Esophagus muscularis mucosa (tissue), 4 donors: ENCODE data around the gene DPYSL3. TPM values are rescaled to one million over a fixed set of nuclear protein-coding genes. Genes with fewer than 3 reads are reported as not detected.

Source experiments
- DNase-seq: peaks from one replicate; pipeline ENCODE4 v3.0.0-alpha.2; 2017; ENCODE audit errors: extremely low spot score
- H3K27ac ChIP-seq, 4 donors: fragments of 200-600 bp; sonication (generic); replicated peaks in 1 of 4; 1 replicate in 3 of 4; 2 replicates in 1 of 4; pipeline ENCODE4 v1.5.1; 2016 to 2019; ENCODE audit warnings: mild to moderate bottlenecking in 1 of 4
- H3K27me3 ChIP-seq, 4 donors: fragments of 200-600 bp; sonication (generic); one replicate each; pipeline versions ENCODE4 v1.5.1 to v1.6.0; 2016 to 2019
- H3K36me3 ChIP-seq, 4 donors: fragments of 200-600 bp; sonication (generic); one replicate each; pipeline ENCODE4 v1.5.1; 2016 to 2019
- H3K4me1 ChIP-seq, 4 donors: fragments of 200-600 bp; sonication (generic); one replicate each; pipeline ENCODE4 v1.5.1; 2016 to 2019
- H3K4me3 ChIP-seq, 4 donors: fragments of 200-600 bp; sonication (generic); 1 replicate in 2 of 4; 2 replicates in 2 of 4; pipeline ENCODE4 v1.5.1; 2016 to 2019; ENCODE audit warnings: mild to moderate bottlenecking in 4 of 4, moderate library complexity in 1 of 4
- H3K9me3 ChIP-seq, 4 donors: fragments of 200-600 bp; sonication (generic); 1 replicate in 3 of 4; 2 replicates in 1 of 4; pipeline ENCODE4 v1.5.1; 2016 to 2019
- CTCF ChIP-seq, 3 experiments: fragments of 200-600 bp in 2 of 3; fragments of 450-650 bp in 1 of 3; sonication (generic) in 2 of 3; IDR thresholded peaks; one replicate each; pipeline ENCODE4 v1.5.1; 2017 to 2019; ENCODE audit warnings: antibody characterized with exemption in 3 of 3, mild to moderate bottlenecking in 2 of 3, moderate library complexity in 1 of 3
- EP300 ChIP-seq: sonication (generic); formaldehyde crosslinking; IDR thresholded peaks from one replicate; pipeline ENCODE4 v1.6.1; 2017; ENCODE audit warnings: antibody characterized with exemption
- POLR2A ChIP-seq: fragments of 450-650 bp; IDR thresholded peaks from one replicate; pipeline ENCODE4 v1.6.1; 2017; ENCODE audit warnings: antibody characterized with exemption, moderate library complexity, mild to moderate bottlenecking, low read depth
- POLR2AphosphoS5 ChIP-seq, 2 donors: sonication (generic); formaldehyde crosslinking; IDR thresholded peaks; one replicate each; pipeline ENCODE4 v1.6.1; 2017; ENCODE audit warnings: antibody characterized with exemption in 2 of 2
- WGBS: methylation state at CpG from one replicate; pipeline ENCODE4 v1.1.5; 2018; 5-methylcytosine and 5-hydroxymethylcytosine counted together
- intact Hi-C: fragments of 100-400 bp; cut with DNase I; formaldehyde crosslinking; loops from one replicate; pipeline ENCODE4 v1.15.1; 2023
- total RNA-seq, 4 donors: library from RNA; depleted of rRNA; stranded (reverse); fragments of >200 nt; gene quantifications; one replicate each; pipeline versions ENCODE4 v1.1.0 to v1.2.1, GENCODE V29; 2016

DPYSL3 gene
- 100 to 1,000 TPM; 295 to 449 (median 378) TPM for total RNA-seq

GRCh38 chr5:147509710-147510651 lies at the start of gene DPYSL3:
DPYSL3 (minus strand) TSS chr5:147510068; CDS start chr5:147509858, 210 bp downstream.
- Histone ChIP-seq H3K36me3 (no peaks in the 10 kb centered on the region), H3K4me1 (peaks cover 4 to 34% (median 32%) of the 10 kb centered on the region in 4 donors), H3K27me3 (no peaks in the 10 kb centered on the region), H3K4me3 (peak within 1 kb of the TSS; percentile 67 to 94 (median 86)), H3K9me3 (no peaks in the 10 kb centered on the region), H3K27ac (peak within 1 kb of the TSS; percentile 90 to 98 (median 92))
- intact Hi-C loops = loop anchor here (2.0 to 5.0 kb wide), 3 partner anchors 49 to 108 kb away; no protein-coding TSS in a partner anchor
- TF ChIP-seq POLR2AphosphoS5 (IDR thresholded peaks at IDR 0.05) = peak; percentile 87 to 95
- peak; percentile 33 to 58 (median 34) for TF ChIP-seq CTCF (IDR thresholded peaks at IDR 0.05)
- no peak for TF ChIP-seq POLR2A
- TF ChIP-seq EP300 = no peak
- DNase-seq = peak; percentile 92
- 2% methylated on average over 27 of the region's 66 CpGs for WGBS

- 10% methylated on average over 2 of the region's 2 CpGs for WGBS
- no peak for DNase-seq
- peak overlapping the region; percentile 62 to 87 (median 65) for H3K27ac ChIP-seq
- intact Hi-C loops = loop anchor here (2.0 kb wide), 1 partner anchor 50 kb away; no protein-coding TSS in a partner anchor
- H3K4me3 ChIP-seq = no peak overlapping the region
- peaks cover 12 to 41% (median 37%) of the 10 kb centered on the region in 4 donors for H3K4me1 ChIP-seq
- no peaks in the 10 kb centered on the region for H3K36me3 ChIP-seq
- H3K27me3 ChIP-seq = no peaks in the 10 kb centered on the region
- TF ChIP-seq EP300 = no peak
- no peak for TF ChIP-seq POLR2A
- TF ChIP-seq CTCF (IDR thresholded peaks at IDR 0.05) = peak; percentile 79 to 82 (median 82)
- peak; percentile 32 to 33 for TF ChIP-seq POLR2AphosphoS5 (IDR thresholded peaks at IDR 0.05)
- no peaks in the 10 kb centered on the region for H3K9me3 ChIP-seq
Measured at GRCh38 chr5:147558826-147559225, 49.0 kb upstream of the DPYSL3 start.

- no peaks in the 10 kb centered on the region for H3K36me3 ChIP-seq
- peaks cover 12 to 48% (median 43%) of the 10 kb centered on the region in 4 donors for H3K4me1 ChIP-seq
- intact Hi-C loops = loop anchor here (1.0 to 2.0 kb wide), 2 partner anchors 49 to 104 kb away; no protein-coding TSS in a partner anchor
- H3K27me3 ChIP-seq = no peaks in the 10 kb centered on the region
- peak overlapping the region; percentile 62 to 87 (median 65) for H3K27ac ChIP-seq
- no peaks in the 10 kb centered on the region for H3K9me3 ChIP-seq
- no peak for DNase-seq
- no peak for TF ChIP-seq POLR2AphosphoS5 (IDR thresholded peaks at IDR 0.05)
- TF ChIP-seq POLR2A = no peak
- TF ChIP-seq CTCF (IDR thresholded peaks at IDR 0.05) = no peak
- TF ChIP-seq EP300 = no peak
- 53% methylated on average over 8 of the region's 8 CpGs for WGBS
- no peak overlapping the region for H3K4me3 ChIP-seq
Measured at GRCh38 chr5:147557876-147558745, 48.2 kb upstream of the DPYSL3 start.

- peak overlapping the region; percentile 84 to 87 (median 86) for H3K27ac ChIP-seq
- peaks cover 17 to 67% (median 59%) of the 10 kb centered on the region in 4 donors for H3K4me1 ChIP-seq
- DNase-seq = no peak
- H3K36me3 ChIP-seq = no peaks in the 10 kb centered on the region
- H3K4me3 ChIP-seq = peak overlapping the region in 1 of 4 donors; percentile 41
- intact Hi-C loops = no loop called here
- no peak for TF ChIP-seq POLR2AphosphoS5 (IDR thresholded peaks at IDR 0.05)
- no peak for TF ChIP-seq POLR2A
- no peak for TF ChIP-seq EP300
- no peak for TF ChIP-seq CTCF (IDR thresholded peaks at IDR 0.05)
- 83% methylated on average over 7 of the region's 7 CpGs for WGBS
- H3K9me3 ChIP-seq = no peaks in the 10 kb centered on the region
- H3K27me3 ChIP-seq = no peaks in the 10 kb centered on the region
Measured at GRCh38 chr5:147555176-147555575, 45.3 kb upstream of the DPYSL3 start.
